Kidney tubule cell (primary cell): ENCODE measurements around the gene BTBD16.

Experiments used
- DNase-seq: peaks from one replicate; pipeline ENCODE4 v3.0.0-alpha.2; 2018; ENCODE audit warnings: low spot score

The BTBD16 gene

GRCh38 chr10:122273966-122274545, 3.0 kb downstream of the BTBD16 start:
- no peak for DNase-seq

- peak; percentile 69 for DNase-seq
Measured at GRCh38 chr10:122276611-122277208, 5.6 kb downstream of the BTBD16 start.

- DNase-seq = no peak
Measured at GRCh38 chr10:122277526-122278136, 6.5 kb downstream of the BTBD16 start.

GRCh38 chr10:122279725-122280141, 8.6 kb downstream of the BTBD16 start:
- peak; percentile 66 for DNase-seq

GRCh38 chr10:122280156-122280555, 9.1 kb downstream of the BTBD16 start:
- DNase-seq = no peak

GRCh38 chr10:122281018-122281626, 10.0 kb downstream of the BTBD16 start:
- DNase-seq = no peak

GRCh38 chr10:122281751-122282150, 10.7 kb downstream of the BTBD16 start:
- DNase-seq = no peak

GRCh38 chr10:122282253-122282671, 11.2 kb downstream of the BTBD16 start:
- peak; percentile 95 for DNase-seq

- DNase-seq = no peak
Measured at GRCh38 chr10:122282909-122283308, 11.8 kb downstream of the BTBD16 start.

GRCh38 chr10:122285506-122286444, 14.7 kb downstream of the BTBD16 start:
- no peak for DNase-seq

- DNase-seq = peak; percentile 52
Measured at GRCh38 chr10:122286867-122287266, 15.8 kb downstream of the BTBD16 start.

- no peak for DNase-seq
Measured at GRCh38 chr10:122287570-122287969, 16.5 kb downstream of the BTBD16 start.

- no peak for DNase-seq
Measured at GRCh38 chr10:122288262-122288661, 17.2 kb downstream of the BTBD16 start.

GRCh38 chr10:122288917-122289316, 17.8 kb downstream of the BTBD16 start:
- no peak for DNase-seq

- DNase-seq = no peak
Measured at GRCh38 chr10:122290334-122290733, 19.2 kb downstream of the BTBD16 start.

GRCh38 chr10:122290833-122291532, 19.9 kb downstream of the BTBD16 start:
- DNase-seq = peak; percentile 40

GRCh38 chr10:122291739-122292138, 20.6 kb downstream of the BTBD16 start:
- no peak for DNase-seq

GRCh38 chr10:122292376-122292775, 21.3 kb downstream of the BTBD16 start:
- DNase-seq = no peak

GRCh38 chr10:122293156-122293960, 22.3 kb downstream of the BTBD16 start:
- peak; percentile 28 for DNase-seq

GRCh38 chr10:122293961-122294380, 22.9 kb downstream of the BTBD16 start:
- peak; percentile 39 for DNase-seq
